HepG2 (cell line): Measurements from ENCODE around the gene TADA1. TPM values are rescaled to one million over a fixed set of nuclear protein-coding genes. Genes with fewer than 3 reads are reported as not detected.
A peak's percentile ranks its signal among the peaks of the same experiment; 100 is the strongest.

Experiments used
- ARNT2 ChIP-seq: sonication (generic); formaldehyde crosslinking; IDR thresholded peaks from 2 replicates; pipeline ENCODE4 v1.8.0; 2022; ENCODE audit warnings: mild to moderate bottlenecking, low read depth, missing genetic modification reagents, moderate library complexity
- DBP ChIP-seq: sonication (generic); formaldehyde crosslinking; IDR thresholded peaks from 2 replicates; pipeline ENCODE4 v1.4.0; 2020; ENCODE audit warnings: missing genetic modification reagents; ENCODE audit errors: not compliant biosample characterization
- HOXA3 ChIP-seq: sonication (generic); formaldehyde crosslinking; IDR thresholded peaks from 2 replicates; pipeline ENCODE4 v1.5.0; 2020; ENCODE audit warnings: missing genetic modification reagents
- MTERF4 ChIP-seq: sonication (generic); formaldehyde crosslinking; IDR thresholded peaks from 2 replicates; pipeline ENCODE4 v1.8.0; 2023; ENCODE audit warnings: mild to moderate bottlenecking, missing genetic modification reagents
- NR2F1 ChIP-seq, 2 experiments: fragments of 450-650 bp in 1 of 2; formaldehyde crosslinking in 1 of 2; IDR thresholded peaks; 2 replicates each; pipeline versions ENCODE4 v1.5.0 to v1.6.1; 2016 to 2020; ENCODE audit warnings: mild to moderate bottlenecking in 1 of 2, missing compliant biosample characterization in 1 of 2, missing genetic modification reagents in 1 of 2, moderate library complexity in 1 of 2
- NR2F6 ChIP-seq, 2 experiments: IDR thresholded peaks; 2 replicates each; pipeline ENCODE4 v1.6.1; 2016; ENCODE audit warnings: antibody characterized with exemption in 1 of 2, mild to moderate bottlenecking in 1 of 2
- PHF8 ChIP-seq: sonication (generic); formaldehyde crosslinking; IDR thresholded peaks from 2 replicates; pipeline ENCODE4 v1.5.0; 2020; ENCODE audit warnings: missing genetic modification reagents
- POGZ ChIP-seq: sonication (generic); formaldehyde crosslinking; IDR thresholded peaks from 2 replicates; pipeline ENCODE4 v1.4.0; 2020; ENCODE audit warnings: mild to moderate bottlenecking, missing genetic modification reagents
- RXRB ChIP-seq: IDR thresholded peaks from 2 replicates; pipeline ENCODE4 v1.6.1; 2016; ENCODE audit warnings: borderline replicate concordance, missing genetic modification reagents, missing compliant biosample characterization
- SALL1 ChIP-seq: sonication (generic); formaldehyde crosslinking; IDR thresholded peaks from 2 replicates; pipeline ENCODE4 v1.8.0; 2022; ENCODE audit warnings: mild to moderate bottlenecking, missing genetic modification reagents
- ZBTB40 ChIP-seq, 2 experiments: fragments of 450-650 bp in 1 of 2; sonication (generic) in 1 of 2; formaldehyde crosslinking in 1 of 2; IDR thresholded peaks; 2 replicates each; pipeline versions ENCODE4 v1.6.1 to v1.8.0; 2016 to 2022; ENCODE audit warnings: antibody characterized with exemption in 1 of 2, mild to moderate bottlenecking in 1 of 2, missing genetic modification reagents in 1 of 2
- ZGPAT ChIP-seq: IDR thresholded peaks from 2 replicates; pipeline ENCODE4 v1.6.1; 2016; ENCODE audit warnings: mild to moderate bottlenecking
- ZNF264 ChIP-seq: sonication (generic); formaldehyde crosslinking; IDR thresholded peaks from 2 replicates; pipeline ENCODE4 v1.4.0; 2020; ENCODE audit warnings: missing genetic modification reagents
- ZNF331 ChIP-seq: sonication (generic); formaldehyde crosslinking; IDR thresholded peaks from 2 replicates; pipeline ENCODE4 v1.4.0; 2020; ENCODE audit warnings: missing genetic modification reagents
- ZNF597 ChIP-seq: sonication (generic); formaldehyde crosslinking; IDR thresholded peaks from 2 replicates; pipeline ENCODE4 v1.5.0; 2020; ENCODE audit warnings: missing genetic modification reagents
- ZSCAN25 ChIP-seq: sonication (generic); formaldehyde crosslinking; IDR thresholded peaks from 2 replicates; pipeline ENCODE4 v1.8.0; 2022; ENCODE audit warnings: mild to moderate bottlenecking, missing genetic modification reagents
- polyA plus RNA-seq, 8 experiments: library from polyadenylated mRNA; depleted of rRNA in 3 of 8; stranded (reverse) in 7 of 8; unstranded in 1 of 8; fragments of >200 nt; fragmentation: Illumina TruSeq in 4 of 8; extraction: Trizol in 4 of 8; gene quantifications; 2 replicates each; pipeline versions ENCODE4 v1.2.1 to v1.2.3, GENCODE V29; 2011 to 2016; ENCODE audit warnings: low read depth in 4 of 8, missing spikeins in 1 of 8, mixed read lengths in 1 of 8; ENCODE audit not compliant: insufficient read depth in 1 of 8
- total RNA-seq, 5 experiments: library from RNA; depleted of rRNA; stranded (reverse); fragments of >200 nt; fragmentation: Illumina TruSeq; extraction: Trizol; gene quantifications; 2 replicates each; pipeline ENCODE4 v1.2.3, GENCODE V29; 2016; ENCODE audit warnings: low read depth in 1 of 5

Gene TADA1
- total and polyA plus RNA-seq, 2 of the 13 experiments (the other 11 are each of a cell fraction or from before 2014, with no cell fraction given) = 28.3 to 29.1 TPM

- TF ChIP-seq HOXA3 (CRISPR knock-in tag) = peak; percentile 43; the same call in 1 of the 2 replicates
- TF ChIP-seq NR2F6 (IDR thresholded peaks at IDR 0.05) = peak; percentile 35
- no peak for TF ChIP-seq NR2F6 (CRISPR knock-in tag; IDR thresholded peaks at IDR 0.05)
- peak; percentile 65; the same call in 1 of the 2 replicates for TF ChIP-seq RXRB (CRISPR knock-in tag)
- no peak for TF ChIP-seq ARNT2 (CRISPR knock-in tag)
- TF ChIP-seq NR2F1 (CRISPR knock-in tag; IDR thresholded peaks at IDR 0.05) = 0 out of 4 replicates have a peak, but pooled peaks have one; percentile 14 to 23
- 0 out of 2 replicates have a peak, but pooled peaks have one; percentile 45 for TF ChIP-seq ZSCAN25
- no peak for TF ChIP-seq ZBTB40 (IDR thresholded peaks at IDR 0.05)
- peak; percentile 74 for TF ChIP-seq ZBTB40 (CRISPR knock-in tag; IDR thresholded peaks at IDR 0.05)
- TF ChIP-seq DBP (CRISPR knock-in tag) = no peak
- TF ChIP-seq PHF8 (CRISPR knock-in tag) = no peak
- 0 out of 2 replicates have a peak, but pooled peaks have one; percentile 55 for TF ChIP-seq ZNF264 (CRISPR knock-in tag)
- TF ChIP-seq ZNF597 = no peak
- peak; percentile 80 for TF ChIP-seq SALL1 (CRISPR knock-in tag)
- TF ChIP-seq ZNF331 (CRISPR knock-in tag) = 0 out of 2 replicates have a peak, but pooled peaks have one; percentile 30
- no peak for TF ChIP-seq MTERF4
- peak; percentile 83 for TF ChIP-seq POGZ (CRISPR knock-in tag)
- TF ChIP-seq ZGPAT (CRISPR knock-in tag) = peak; percentile 47; the same call in 1 of the 2 replicates
Measured at GRCh38 chr1:166874464-166874863, 1.6 kb downstream of the TADA1 start (continued).
